ENCODE results near the gene CYP4F11. TPM values are rescaled to one million over a fixed set of nuclear protein-coding genes. Genes with fewer than 3 reads are reported as not detected.
"Not testable (repeated sequence)": the region's sequence is repeated elsewhere in the genome, so short reads cannot be mapped to it uniquely, and the experiment has no call there.

Gene CYP4F11
- total and polyA plus RNA-seq, 12 donors: 0.09 to 2.1 (median 0.56) TPM; not detected in 4

DNA sequence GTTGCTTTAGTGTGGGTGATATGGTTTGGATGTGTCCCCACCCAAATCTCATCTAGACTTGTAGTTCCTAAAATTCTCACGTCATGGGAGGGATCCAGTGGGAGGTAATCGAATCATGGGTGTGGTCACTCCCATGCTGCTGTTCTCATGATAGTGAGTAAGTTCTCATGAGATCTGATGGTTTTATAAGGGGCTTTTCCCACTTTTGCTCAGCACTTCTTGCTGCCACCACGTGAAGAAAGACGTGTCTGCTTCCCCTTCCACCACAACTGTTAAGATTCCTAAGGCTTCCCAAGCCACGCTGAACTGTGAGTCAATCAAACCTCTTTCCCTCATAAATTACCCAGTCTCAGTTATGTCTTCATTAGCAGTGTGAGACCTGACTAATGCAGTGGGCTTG is 40.5 kb upstream of the CYP4F11 start:
- H3K4me3 ChIP-seq: no peak overlapping the region
- no peak for ATAC-seq
- WGBS, 2 donors: 53 to 58% methylated on average over 5 of the region's 5 CpGs
- no peak overlapping the region for H3K27ac ChIP-seq
- intact Hi-C loops (cut with DNase I): no loop called here
- no peaks in the 10 kb centered on the region for H3K4me1 ChIP-seq
- H3K9me3 ChIP-seq: no peaks in the 10 kb centered on the region
- H3K36me3 ChIP-seq: no peaks in the 10 kb centered on the region
- DNase-seq: no peak
- TF ChIP-seq, protein P1, sequence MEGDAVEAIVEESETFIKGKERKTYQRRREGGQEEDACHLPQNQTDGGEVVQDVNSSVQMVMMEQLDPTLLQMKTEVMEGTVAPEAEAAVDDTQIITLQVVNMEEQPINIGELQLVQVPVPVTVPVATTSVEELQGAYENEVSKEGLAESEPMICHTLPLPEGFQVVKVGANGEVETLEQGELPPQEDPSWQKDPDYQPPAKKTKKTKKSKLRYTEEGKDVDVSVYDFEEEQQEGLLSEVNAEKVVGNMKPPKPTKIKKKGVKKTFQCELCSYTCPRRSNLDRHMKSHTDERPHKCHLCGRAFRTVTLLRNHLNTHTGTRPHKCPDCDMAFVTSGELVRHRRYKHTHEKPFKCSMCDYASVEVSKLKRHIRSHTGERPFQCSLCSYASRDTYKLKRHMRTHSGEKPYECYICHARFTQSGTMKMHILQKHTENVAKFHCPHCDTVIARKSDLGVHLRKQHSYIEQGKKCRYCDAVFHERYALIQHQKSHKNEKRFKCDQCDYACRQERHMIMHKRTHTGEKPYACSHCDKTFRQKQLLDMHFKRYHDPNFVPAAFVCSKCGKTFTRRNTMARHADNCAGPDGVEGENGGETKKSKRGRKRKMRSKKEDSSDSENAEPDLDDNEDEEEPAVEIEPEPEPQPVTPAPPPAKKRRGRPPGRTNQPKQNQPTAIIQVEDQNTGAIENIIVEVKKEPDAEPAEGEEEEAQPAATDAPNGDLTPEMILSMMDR (IDR thresholded peaks at IDR 0.05): no peak
- peaks cover 0 to 41% (median 13%) of the 10 kb centered on the region in 7 donors for H3K27me3 ChIP-seq

DNA sequence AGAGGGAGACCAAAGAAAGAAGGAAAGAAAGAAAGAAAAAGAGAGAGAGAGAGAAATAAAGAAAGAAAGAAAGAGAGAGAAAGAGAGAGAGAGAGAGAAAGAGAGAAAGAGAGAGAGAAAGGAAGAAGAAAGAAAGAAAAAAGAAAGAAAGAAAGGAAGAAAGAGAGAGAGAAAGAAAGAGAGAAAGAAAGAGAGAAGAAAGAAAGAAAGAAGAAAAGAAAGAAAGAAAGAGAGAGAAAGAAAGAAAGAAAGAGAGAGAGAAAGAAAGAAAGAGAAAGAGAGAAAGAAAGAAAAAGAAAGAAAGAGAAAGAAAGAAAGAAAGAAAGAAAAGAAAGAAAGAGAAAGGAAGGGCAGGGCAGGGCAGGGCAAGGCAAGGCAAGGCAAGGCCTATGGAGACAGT is 37.7 kb upstream of the CYP4F11 start:
- peaks cover 0 to 38% (median 0%) of the 10 kb centered on the region in 7 donors for H3K27me3 ChIP-seq
- H3K4me3 ChIP-seq; intact Hi-C loops (cut with DNase I); H3K4me1 ChIP-seq; DNase-seq; H3K36me3 ChIP-seq; ATAC-seq; H3K9me3 ChIP-seq; H3K27ac ChIP-seq: not testable (repeated sequence)

DNA sequence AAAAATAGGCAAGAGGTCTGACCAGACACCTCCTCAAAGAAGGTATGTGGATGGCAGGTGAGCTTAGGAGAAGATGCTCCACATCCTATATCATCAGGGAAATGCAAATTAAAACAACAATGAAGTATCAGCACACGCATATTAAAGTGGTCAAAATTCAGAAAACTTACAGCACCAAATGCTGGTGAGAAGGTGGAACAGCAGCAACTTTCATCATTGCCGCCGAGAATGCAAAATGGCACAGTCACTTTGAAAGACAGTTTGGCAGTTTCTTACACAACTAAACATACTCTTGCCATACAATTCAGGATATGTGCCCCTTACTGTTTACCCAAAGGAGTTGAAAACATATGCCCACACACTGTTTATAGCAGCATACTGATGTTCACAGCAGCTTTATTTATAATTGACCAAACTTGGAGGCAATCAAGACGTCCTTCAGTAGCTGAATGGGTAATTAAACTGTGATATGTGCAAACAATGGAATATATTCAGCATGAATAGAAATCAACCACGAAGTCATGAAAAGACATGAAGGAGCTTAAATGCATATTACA is 37.0 kb upstream of the CYP4F11 start:
- no peaks in the 10 kb centered on the region for H3K36me3 ChIP-seq
- H3K27me3 ChIP-seq: peaks cover 0 to 42% (median 0%) of the 10 kb centered on the region in 7 donors
- no peak for ATAC-seq
- intact Hi-C loops (cut with DNase I): no loop called here
- no peak overlapping the region for H3K4me3 ChIP-seq
- H3K4me1 ChIP-seq: no peaks in the 10 kb centered on the region
- 45 to 69% methylated on average over 5 of the region's 5 CpGs for WGBS, 2 donors
- no peak for DNase-seq
- TF ChIP-seq, protein P1 (IDR thresholded peaks at IDR 0.05): no peak
- H3K9me3 ChIP-seq: no peaks in the 10 kb centered on the region
- H3K27ac ChIP-seq: no peak overlapping the region

DNA sequence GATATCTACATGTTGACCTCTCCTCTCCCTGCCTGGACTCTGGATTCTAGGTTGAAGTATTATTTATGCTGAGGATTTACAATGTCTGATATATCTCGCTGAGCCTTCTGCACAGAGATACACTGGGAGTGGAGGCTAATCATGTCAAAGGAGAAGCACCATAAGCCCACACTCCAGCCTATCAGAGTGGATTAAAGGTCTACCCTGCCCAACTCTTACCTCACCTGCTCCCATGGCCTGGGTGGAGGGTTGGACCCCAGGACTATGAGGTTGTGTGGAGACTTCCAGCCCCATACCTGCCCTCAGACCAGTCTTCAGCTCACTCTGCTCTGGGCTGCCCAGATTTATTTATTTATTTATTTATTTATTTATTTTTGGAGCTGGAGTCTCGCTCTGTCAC is 29.9 kb upstream of the CYP4F11 start:
- no peak overlapping the region for H3K4me3 ChIP-seq
- no peaks in the 10 kb centered on the region for H3K4me1 ChIP-seq
- H3K27ac ChIP-seq: no peak overlapping the region
- H3K36me3 ChIP-seq: no peaks in the 10 kb centered on the region
- peaks cover 0 to 20% (median 0%) of the 10 kb centered on the region in 11 donors for H3K9me3 ChIP-seq
- WGBS, 2 donors: 77 to 79% methylated on average over 2 of the region's 2 CpGs
- peaks cover 0 to 42% (median 12%) of the 10 kb centered on the region in 7 donors for H3K27me3 ChIP-seq
- TF ChIP-seq, protein P1 (IDR thresholded peaks at IDR 0.05): no peak
- DNase-seq: no peak
- ATAC-seq: no peak
- intact Hi-C loops (cut with DNase I): no loop called here

DNA sequence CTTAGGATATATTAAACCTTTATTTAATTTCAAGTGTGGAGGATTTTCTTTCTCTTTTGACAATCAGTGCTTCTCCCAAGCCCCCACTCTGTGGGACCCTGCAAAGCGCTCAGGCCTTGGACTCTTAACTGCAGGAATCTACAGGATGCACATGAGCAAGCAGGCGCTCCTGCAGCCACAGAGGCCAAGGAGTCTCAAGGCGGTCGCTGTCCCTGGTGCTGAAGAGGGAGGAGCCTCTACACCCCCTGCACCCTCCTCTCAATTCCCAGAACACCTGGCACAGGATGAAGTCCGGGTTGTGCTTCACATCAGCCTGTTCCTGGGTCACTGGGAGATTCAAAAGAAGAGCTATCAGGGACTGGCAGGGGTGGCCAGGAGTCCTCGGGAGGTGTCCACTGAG is 28.0 kb upstream of the CYP4F11 start:
- Histone ChIP-seq H3K4me1 (no peaks in the 10 kb centered on the region), H3K27me3 (peaks cover 0 to 34% (median 12%) of the 10 kb centered on the region in 7 donors), H3K4me3 (no peak overlapping the region), H3K36me3 (no peaks in the 10 kb centered on the region), H3K9me3 (peaks cover 0 to 20% (median 0%) of the 10 kb centered on the region in 11 donors), H3K27ac (no peak overlapping the region)
- TF ChIP-seq, protein P1 (IDR thresholded peaks at IDR 0.05): no peak
- DNase-seq: no peak
- intact Hi-C loops (cut with DNase I): no loop called here
- WGBS, 2 donors: 65 to 69% methylated on average over 6 of the region's 6 CpGs
- no peak for ATAC-seq
